Thoracic aorta (tissue), 2 donors: ENCODE data around the gene REC114. TPM values are rescaled to one million over a fixed set of nuclear protein-coding genes. Genes with fewer than 3 reads are reported as not detected.

Experiments
- ATAC-seq: fragments of 150-250 bp; one replicate; pipeline ENCODE4 v1.8.0; 2017; ENCODE audit warnings: low read depth; ENCODE audit not compliant: insufficient number of reproducible peaks, low FRiP score
- DNase-seq: peaks from one replicate; pipeline ENCODE4 v3.0.0-alpha.2; 2020; ENCODE audit warnings: low spot score
- H3K27ac ChIP-seq, 2 donors: fragments of 200-600 bp; sonication (generic); 1 replicate in 1 of 2; 2 replicates in 1 of 2; pipeline ENCODE4 v1.5.1; 2016; ENCODE audit warnings: mild to moderate bottlenecking in 2 of 2, moderate library complexity in 2 of 2
- H3K27me3 ChIP-seq: fragments of 200-600 bp; sonication (generic); replicated peaks from 2 replicates; pipeline ENCODE4 v1.6.0; 2016; ENCODE audit warnings: mild to moderate bottlenecking; ENCODE audit not compliant: insufficient read depth
- H3K36me3 ChIP-seq: fragments of 200-600 bp; sonication (generic); one replicate; pipeline ENCODE4 v1.5.1; 2016
- H3K4me1 ChIP-seq, 2 donors: fragments of 200-600 bp; sonication (generic); 1 replicate in 1 of 2; 2 replicates in 1 of 2; pipeline versions ENCODE4 v1.5.1 to v1.6.0; 2016; ENCODE audit warnings: low read depth in 2 of 2, mild to moderate bottlenecking in 1 of 2; ENCODE audit not compliant: control insufficient read depth in 1 of 2
- H3K4me3 ChIP-seq: fragments of 200-600 bp; sonication (generic); 2 replicates; pipeline ENCODE4 v1.5.1; 2016; ENCODE audit warnings: mild to moderate bottlenecking
- H3K9me3 ChIP-seq: fragments of 200-600 bp; sonication (generic); 2 replicates; pipeline ENCODE4 v1.5.1; 2016
- total RNA-seq, 2 donors: library from RNA; depleted of rRNA; stranded (reverse); fragments of >200 nt; gene quantifications; one replicate each; pipeline versions ENCODE4 v1.1.0 to v1.2.3, GENCODE V29; 2016
- TF ChIP-seq, protein P1 (sequence below): fragments of 200-600 bp; sonication (generic); IDR thresholded peaks from one replicate; pipeline ENCODE4 v1.5.1; 2019; ENCODE audit warnings: antibody characterized with exemption

The REC114 gene
- total RNA-seq, 2 donors from 2014 or later, result not detected

DNA sequence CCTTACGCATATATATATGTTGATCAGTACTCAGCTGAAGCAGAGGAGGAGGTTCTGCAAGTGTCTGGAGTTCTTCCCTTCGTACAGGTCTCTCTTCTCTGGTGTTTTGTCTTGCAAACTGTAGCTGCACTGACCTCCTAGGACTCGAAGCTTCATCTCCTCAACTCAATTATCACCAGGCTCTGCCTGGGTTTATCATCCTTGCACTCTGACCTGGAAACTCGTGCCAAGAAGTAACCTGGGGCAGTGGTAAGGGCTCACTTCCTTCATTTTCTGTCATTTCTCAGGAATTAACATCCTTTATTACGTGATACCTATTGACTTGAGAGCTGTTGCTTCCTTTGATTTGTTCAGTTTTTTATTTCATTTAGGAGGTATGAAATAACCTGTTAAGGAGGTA is 14.4 kb downstream of the REC114 start:
- Histone ChIP-seq H3K4me1 (no peaks in the 10 kb centered on the region), H3K4me3 (no peak overlapping the region), H3K9me3 (no peaks in the 10 kb centered on the region), H3K27ac (no peak overlapping the region), H3K36me3 (no peaks in the 10 kb centered on the region), H3K27me3 (no peaks in the 10 kb centered on the region)
- no peak for DNase-seq
- TF ChIP-seq, protein P1, sequence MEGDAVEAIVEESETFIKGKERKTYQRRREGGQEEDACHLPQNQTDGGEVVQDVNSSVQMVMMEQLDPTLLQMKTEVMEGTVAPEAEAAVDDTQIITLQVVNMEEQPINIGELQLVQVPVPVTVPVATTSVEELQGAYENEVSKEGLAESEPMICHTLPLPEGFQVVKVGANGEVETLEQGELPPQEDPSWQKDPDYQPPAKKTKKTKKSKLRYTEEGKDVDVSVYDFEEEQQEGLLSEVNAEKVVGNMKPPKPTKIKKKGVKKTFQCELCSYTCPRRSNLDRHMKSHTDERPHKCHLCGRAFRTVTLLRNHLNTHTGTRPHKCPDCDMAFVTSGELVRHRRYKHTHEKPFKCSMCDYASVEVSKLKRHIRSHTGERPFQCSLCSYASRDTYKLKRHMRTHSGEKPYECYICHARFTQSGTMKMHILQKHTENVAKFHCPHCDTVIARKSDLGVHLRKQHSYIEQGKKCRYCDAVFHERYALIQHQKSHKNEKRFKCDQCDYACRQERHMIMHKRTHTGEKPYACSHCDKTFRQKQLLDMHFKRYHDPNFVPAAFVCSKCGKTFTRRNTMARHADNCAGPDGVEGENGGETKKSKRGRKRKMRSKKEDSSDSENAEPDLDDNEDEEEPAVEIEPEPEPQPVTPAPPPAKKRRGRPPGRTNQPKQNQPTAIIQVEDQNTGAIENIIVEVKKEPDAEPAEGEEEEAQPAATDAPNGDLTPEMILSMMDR, result no peak
- no peak for ATAC-seq

DNA sequence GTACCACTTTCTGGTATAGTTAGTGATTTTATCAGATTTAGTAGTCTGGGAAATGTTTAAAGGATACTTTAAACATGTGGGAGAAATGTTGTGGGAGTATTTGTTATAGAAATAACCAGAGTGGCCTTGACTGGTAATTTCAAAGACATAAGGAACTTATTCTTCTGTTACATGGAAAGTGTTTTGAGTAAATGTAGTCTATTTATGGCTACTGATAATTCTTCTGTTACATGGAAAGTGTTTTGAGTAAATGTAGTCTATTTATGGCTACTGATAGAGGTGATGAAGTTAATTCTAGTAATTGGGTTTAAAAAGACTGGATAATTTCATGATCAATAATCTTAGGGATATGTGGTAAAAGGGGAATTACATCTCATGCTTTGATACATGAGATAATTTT is 17.7 kb downstream of the REC114 start:
- H3K9me3 ChIP-seq, result no peaks in the 10 kb centered on the region
- H3K4me1 ChIP-seq, result no peaks in the 10 kb centered on the region
- H3K36me3 ChIP-seq, result no peaks in the 10 kb centered on the region
- no peak for DNase-seq
- H3K4me3 ChIP-seq, result no peak overlapping the region
- no peak for ATAC-seq
- TF ChIP-seq, protein P1, result no peak
- no peaks in the 10 kb centered on the region for H3K27me3 ChIP-seq
- H3K27ac ChIP-seq, result no peak overlapping the region

DNA sequence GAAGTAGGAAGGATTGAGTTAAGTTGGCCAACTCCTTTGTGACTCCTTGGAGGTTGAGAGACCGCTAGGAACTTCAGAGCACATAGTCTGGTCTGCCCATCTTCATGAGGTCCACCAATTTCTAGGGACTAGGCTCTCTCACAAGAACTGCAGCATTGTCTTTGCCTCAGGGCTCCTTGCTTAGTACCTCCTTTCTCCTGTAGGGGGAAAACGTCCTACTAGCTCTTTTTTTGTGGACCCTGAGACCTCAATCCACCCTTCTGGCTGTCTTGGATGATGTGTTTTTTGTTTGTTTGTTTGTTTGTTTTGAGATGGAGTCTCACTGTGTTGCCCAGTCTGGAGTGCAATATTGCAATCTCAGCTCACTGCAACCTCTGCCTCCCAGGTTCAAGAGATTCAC is 21.6 kb downstream of the REC114 start:
- Histone ChIP-seq H3K27ac (no peak overlapping the region), H3K27me3 (no peaks in the 10 kb centered on the region), H3K4me1 (no peaks in the 10 kb centered on the region), H3K36me3 (no peaks in the 10 kb centered on the region), H3K4me3 (no peak overlapping the region), H3K9me3 (no peaks in the 10 kb centered on the region)
- ATAC-seq (no peak), DNase-seq (no peak)
- TF ChIP-seq, protein P1, result no peak

DNA sequence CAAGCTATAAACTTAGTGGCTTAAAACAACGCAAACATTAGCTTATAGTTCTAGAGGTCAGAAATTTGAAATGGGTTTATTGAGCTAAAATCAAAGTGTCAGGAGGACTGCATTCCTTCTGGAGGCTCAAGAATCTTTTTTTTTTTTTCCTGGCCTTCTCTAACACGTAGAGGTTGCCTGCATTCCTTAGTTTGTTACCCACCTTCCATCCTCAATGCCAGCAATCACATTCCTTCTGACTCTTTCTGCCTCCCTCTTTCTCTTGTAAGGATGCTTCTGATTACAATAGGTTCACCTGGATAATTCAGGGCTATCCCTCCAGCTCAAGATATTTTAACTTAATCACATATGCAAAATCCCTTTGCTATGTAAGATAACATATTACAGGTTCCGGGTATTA is 24.8 kb downstream of the REC114 start:
- ATAC-seq (no peak), DNase-seq (no peak)
- Histone ChIP-seq H3K27me3 (no peaks in the 10 kb centered on the region), H3K27ac (no peak overlapping the region), H3K4me1 (no peaks in the 10 kb centered on the region), H3K4me3 (no peak overlapping the region), H3K9me3 (no peaks in the 10 kb centered on the region), H3K36me3 (no peaks in the 10 kb centered on the region)
- TF ChIP-seq, protein P1, result no peak

DNA sequence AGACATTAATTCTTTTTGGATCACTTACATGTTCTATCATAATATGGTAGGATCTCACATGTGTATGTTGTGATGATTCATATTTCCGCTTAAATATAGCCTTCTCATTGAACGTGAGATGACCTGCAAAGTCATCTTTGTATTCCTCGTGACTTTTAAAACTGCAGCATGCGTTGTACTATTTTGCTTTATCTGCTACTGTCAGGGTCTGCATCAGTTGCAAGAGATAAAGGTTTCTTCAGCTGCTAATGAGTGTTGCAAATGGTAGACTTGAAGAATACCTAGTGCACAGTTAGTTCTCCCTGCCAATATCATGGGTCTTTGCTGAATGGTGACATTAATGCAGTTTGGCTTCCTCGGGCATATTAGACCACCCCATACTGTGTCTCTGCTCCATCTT is 31.8 kb downstream of the REC114 start:
- H3K27ac ChIP-seq, result no peak overlapping the region
- H3K4me3 ChIP-seq, result no peak overlapping the region
- no peaks in the 10 kb centered on the region for H3K36me3 ChIP-seq
- ATAC-seq, result no peak
- TF ChIP-seq, protein P1, result no peak
- no peak for DNase-seq
- no peaks in the 10 kb centered on the region for H3K9me3 ChIP-seq
- H3K4me1 ChIP-seq, result no peaks in the 10 kb centered on the region
- no peaks in the 10 kb centered on the region for H3K27me3 ChIP-seq
